Activated CD4-positive, alpha-beta memory T cell treated with anti-CD3 and anti-CD28 coated beads for 36 hours (primary cell): Measurements from ENCODE around the gene SLC35A3. TPM values are rescaled to one million over a fixed set of nuclear protein-coding genes. Genes with fewer than 3 reads are reported as not detected.
"Not testable (repeated sequence)": the region's sequence is repeated elsewhere in the genome, so short reads cannot be mapped to it uniquely, and the experiment has no call there.

Source experiments
- CTCF ChIA-PET: fragments of 350-600 bp; sonication (Branson Sonifier 250); formaldehyde crosslinking; loops from one replicate; lab custom pipeline; 2021; ENCODE audit warnings: antibody characterized with exemption, inconsistent platforms; lab: Charles Lee
- POLR2A ChIA-PET: fragments of 350-600 bp; sonication (Branson Sonifier 250); formaldehyde crosslinking; loops from one replicate; lab custom pipeline; 2021; ENCODE audit warnings: antibody characterized with exemption; lab: Charles Lee
- DNase-seq: peaks from one replicate; pipeline ENCODE4 v3.0.0-alpha.2; 2020
- H3K27ac Mint-ChIP-seq: one replicate; pipeline ENCODE4 v1.8.0; 2021; ENCODE audit warnings: mixed read lengths
- H3K27me3 Mint-ChIP-seq: one replicate; pipeline ENCODE4 v1.8.0; 2021; ENCODE audit warnings: mixed read lengths
- H3K36me3 Mint-ChIP-seq: one replicate; pipeline ENCODE4 v1.8.0; 2021; ENCODE audit warnings: mixed read lengths
- H3K4me1 Mint-ChIP-seq: one replicate; pipeline ENCODE4 v1.8.0; 2021; ENCODE audit warnings: low read depth, mixed read lengths
- H3K4me3 Mint-ChIP-seq: one replicate; pipeline ENCODE4 v1.8.0; 2021; ENCODE audit warnings: mild to moderate bottlenecking, mixed read lengths
- H3K9me3 Mint-ChIP-seq: one replicate; pipeline ENCODE4 v1.8.0; 2021; ENCODE audit warnings: mixed read lengths
- intact Hi-C: fragments of 100-400 bp; cut with micrococcal nuclease; formaldehyde crosslinking; loops from one replicate; pipeline ENCODE4 v1.15.1; 2023
- total RNA-seq, 2 experiments: library from RNA; stranded (reverse); gene quantifications; one replicate each; pipeline ENCODE4 v1.2.3, GENCODE V29; 2021

SLC35A3 gene
- total RNA-seq, 2 experiments from 2014 or later = 16.5 to 18.3 TPM

DNA sequence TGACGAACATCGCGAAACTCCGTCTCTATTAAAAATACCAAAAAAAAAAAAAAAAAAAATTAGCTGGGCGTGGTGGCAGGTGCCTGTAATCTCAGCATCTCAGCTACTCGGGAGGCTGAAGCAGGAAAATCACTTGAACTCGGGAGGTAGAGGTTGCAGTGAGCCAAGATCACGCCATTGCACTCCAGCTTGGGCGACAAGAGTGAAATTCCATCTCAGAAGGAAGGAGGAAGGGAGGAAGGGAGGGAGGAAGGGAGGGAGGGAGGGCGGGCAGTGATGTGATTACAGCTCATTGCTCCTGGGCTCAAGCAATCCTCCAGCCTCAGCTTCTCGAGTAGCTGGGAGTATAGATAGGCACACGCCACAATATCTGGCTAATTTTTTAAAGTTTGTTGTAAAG, 7.5 kb downstream of the SLC35A3 start:
- H3K27me3 Mint-ChIP-seq, CTCF ChIA-PET, H3K9me3 Mint-ChIP-seq, intact Hi-C loops, H3K4me3 Mint-ChIP-seq, DNase-seq, H3K36me3 Mint-ChIP-seq, H3K4me1 Mint-ChIP-seq, H3K27ac Mint-ChIP-seq: not testable (repeated sequence)
- POLR2A ChIA-PET = interaction anchor here (0.6 kb wide), 2 partner anchors 125 to 1238 kb away, joined by 4 read pairs; no protein-coding TSS in a partner anchor

DNA sequence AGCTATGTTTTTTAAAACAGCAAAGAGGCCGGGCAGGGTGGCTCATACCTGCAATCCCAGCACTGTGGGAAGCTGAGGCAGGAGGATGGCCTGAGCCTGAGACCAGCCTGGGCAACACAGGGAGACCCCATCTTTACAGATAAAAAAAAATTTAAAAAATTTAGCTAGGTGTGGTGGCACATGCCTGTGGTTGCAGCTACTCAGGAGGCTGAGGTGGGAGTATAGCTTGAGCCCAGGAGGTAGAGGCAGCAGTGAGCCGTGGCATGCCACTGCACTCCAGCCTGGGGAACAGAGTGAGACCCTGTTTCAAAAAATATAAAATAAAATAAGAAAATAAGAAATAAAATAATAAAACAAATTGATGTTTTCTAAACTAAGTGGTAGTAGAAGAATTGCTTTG, 8.4 kb downstream of the SLC35A3 start:
- H3K9me3 Mint-ChIP-seq = no peaks in the 10 kb centered on the region
- no peaks in the 10 kb centered on the region for H3K27me3 Mint-ChIP-seq
- H3K4me1 Mint-ChIP-seq = peaks cover 4% of the 10 kb centered on the region
- intact Hi-C loops = no loop called here
- H3K36me3 Mint-ChIP-seq = peaks cover 8% of the 10 kb centered on the region
- ChIA-PET POLR2A (interaction anchor here (0.6 kb wide), 1 partner anchor 126 kb away, joined by 4 read pairs; no protein-coding TSS in a partner anchor), CTCF (no interaction called here)
- no peak overlapping the region for H3K27ac Mint-ChIP-seq
- no peak overlapping the region for H3K4me3 Mint-ChIP-seq
- no peak for DNase-seq

DNA sequence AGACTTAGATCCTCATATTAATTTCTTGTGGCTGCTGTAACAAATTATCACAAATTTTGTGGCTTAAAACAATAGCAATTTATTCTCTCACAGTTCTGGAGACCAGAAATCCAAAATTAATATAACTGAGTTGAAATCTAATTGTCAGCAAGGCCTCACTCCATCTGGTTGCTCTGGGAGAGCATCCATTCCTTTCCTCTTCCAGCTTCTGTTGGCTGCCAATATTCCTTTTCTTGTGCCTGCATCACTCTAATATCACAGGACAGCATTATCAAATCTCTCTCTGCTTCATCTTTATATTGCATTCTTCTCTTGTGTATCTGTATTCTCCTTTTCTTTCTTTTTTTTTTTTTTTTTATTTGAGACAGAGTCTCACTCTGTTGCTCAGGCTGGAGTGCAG, 9.3 kb downstream of the SLC35A3 start:
- Mint-ChIP-seq H3K27me3 (no peaks in the 10 kb centered on the region), H3K4me3 (no peak overlapping the region), H3K27ac (no peak overlapping the region), H3K4me1 (peaks cover 4% of the 10 kb centered on the region), H3K9me3 (no peaks in the 10 kb centered on the region), H3K36me3 (peaks cover 8% of the 10 kb centered on the region)
- ChIA-PET POLR2A (no interaction called here), CTCF (no interaction called here)
- intact Hi-C loops = no loop called here
- no peak for DNase-seq

DNA sequence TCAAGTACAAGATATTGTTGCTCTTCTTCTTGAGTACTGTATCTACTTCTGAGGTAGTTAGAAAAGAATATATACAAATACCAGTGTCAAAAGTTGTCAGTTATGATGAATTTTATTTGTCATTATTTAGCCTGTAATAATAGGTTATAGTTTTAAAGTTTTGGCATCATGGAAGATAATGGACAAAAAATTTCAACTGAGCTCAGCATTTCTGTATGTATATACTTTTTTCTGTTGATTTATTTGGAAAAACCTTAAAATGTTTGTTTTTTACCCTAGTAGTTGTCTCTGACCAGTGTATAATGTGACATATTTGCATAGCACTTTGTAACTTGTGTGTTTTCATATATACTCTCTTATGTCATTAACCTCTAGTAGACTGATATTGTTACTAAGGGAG, 11.1 kb downstream of the SLC35A3 start:
- Mint-ChIP-seq H3K36me3 (peaks cover 9% of the 10 kb centered on the region), H3K4me3 (no peak overlapping the region), H3K27ac (no peak overlapping the region), H3K4me1 (peaks cover 6% of the 10 kb centered on the region), H3K27me3 (no peaks in the 10 kb centered on the region), H3K9me3 (peaks cover 8% of the 10 kb centered on the region)
- POLR2A ChIA-PET = no interaction called here
- intact Hi-C loops = no loop called here
- CTCF ChIA-PET = interaction anchor here (0.6 kb wide), 1 partner anchor 55 kb away, joined by 3 read pairs; no protein-coding TSS in a partner anchor
- DNase-seq = no peak

DNA sequence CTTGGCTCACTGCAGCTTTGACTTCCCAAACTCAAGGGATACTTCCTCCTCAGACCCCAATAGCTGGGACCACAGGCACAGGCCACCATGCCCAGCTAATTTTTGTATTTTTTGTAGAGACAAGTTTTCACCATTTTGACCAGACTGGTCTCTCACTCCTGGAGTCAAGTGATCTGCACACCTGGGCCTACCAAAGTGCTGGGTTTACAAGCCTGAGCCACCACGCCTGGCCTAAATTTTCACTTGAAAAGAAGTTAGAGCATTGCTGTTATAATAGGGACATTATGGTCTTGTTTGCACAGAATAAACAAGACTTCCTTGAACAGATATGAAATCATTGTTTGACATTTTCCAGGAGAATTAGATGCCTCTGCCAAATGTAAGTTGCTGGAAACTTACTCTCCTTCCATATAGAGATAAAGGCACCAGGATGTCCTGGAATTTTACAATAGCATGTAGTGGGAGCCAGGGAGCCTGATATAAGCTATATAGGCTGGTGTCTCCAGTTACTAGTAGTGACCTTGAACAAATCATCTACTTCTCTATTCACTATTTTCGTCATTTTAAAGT, 16.9 kb downstream of the SLC35A3 start:
- intact Hi-C loops = no loop called here
- H3K9me3 Mint-ChIP-seq = peaks cover 17% of the 10 kb centered on the region
- H3K27ac Mint-ChIP-seq = no peak overlapping the region
- no peak overlapping the region for H3K4me3 Mint-ChIP-seq
- no peaks in the 10 kb centered on the region for H3K27me3 Mint-ChIP-seq
- peaks cover 23% of the 10 kb centered on the region for H3K36me3 Mint-ChIP-seq
- ChIA-PET POLR2A (interaction anchor here (0.8 kb wide), 1 partner anchor 9 kb away, joined by 3 read pairs; no protein-coding TSS in a partner anchor), CTCF (interaction anchor here (1.5 kb wide), 1 partner anchor 23 kb away, joined by 3 read pairs; no protein-coding TSS in a partner anchor)
- H3K4me1 Mint-ChIP-seq = peaks cover 2% of the 10 kb centered on the region
- no peak for DNase-seq

DNA sequence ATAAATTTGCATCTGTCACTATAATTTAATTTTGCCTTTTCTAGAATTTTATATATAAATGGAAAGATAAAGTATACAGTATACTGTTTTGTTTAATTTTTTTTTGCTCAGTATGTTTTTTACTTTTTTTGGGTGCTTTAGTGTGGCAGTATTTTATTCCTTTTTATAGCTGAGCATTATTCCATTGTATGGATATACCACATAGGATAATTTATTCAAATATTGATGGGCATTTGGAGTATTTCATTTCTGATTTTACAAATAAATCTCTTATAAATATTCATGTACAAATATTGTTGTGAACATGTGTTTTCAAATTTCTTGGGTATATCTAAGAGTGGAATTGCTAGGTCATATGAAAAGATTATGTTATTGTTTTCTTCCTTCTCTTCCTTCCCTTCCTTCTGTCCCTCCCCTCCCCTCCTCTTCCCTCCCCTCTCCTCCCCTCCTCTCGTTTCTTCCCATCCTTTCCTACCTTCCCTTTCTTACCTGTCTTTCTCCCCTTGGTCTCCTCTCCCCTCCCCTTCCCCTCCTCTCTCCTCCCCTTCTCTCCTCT, 18.5 kb downstream of the SLC35A3 start:
- H3K27ac Mint-ChIP-seq = no peak overlapping the region
- H3K36me3 Mint-ChIP-seq = peaks cover 34% of the 10 kb centered on the region
- H3K4me3 Mint-ChIP-seq = no peak overlapping the region
- H3K9me3 Mint-ChIP-seq = peaks cover 25% of the 10 kb centered on the region
- H3K27me3 Mint-ChIP-seq = no peaks in the 10 kb centered on the region
- ChIA-PET CTCF (no interaction called here), POLR2A (no interaction called here)
- DNase-seq = no peak
- peaks cover 6% of the 10 kb centered on the region for H3K4me1 Mint-ChIP-seq
- intact Hi-C loops = no loop called here

DNA sequence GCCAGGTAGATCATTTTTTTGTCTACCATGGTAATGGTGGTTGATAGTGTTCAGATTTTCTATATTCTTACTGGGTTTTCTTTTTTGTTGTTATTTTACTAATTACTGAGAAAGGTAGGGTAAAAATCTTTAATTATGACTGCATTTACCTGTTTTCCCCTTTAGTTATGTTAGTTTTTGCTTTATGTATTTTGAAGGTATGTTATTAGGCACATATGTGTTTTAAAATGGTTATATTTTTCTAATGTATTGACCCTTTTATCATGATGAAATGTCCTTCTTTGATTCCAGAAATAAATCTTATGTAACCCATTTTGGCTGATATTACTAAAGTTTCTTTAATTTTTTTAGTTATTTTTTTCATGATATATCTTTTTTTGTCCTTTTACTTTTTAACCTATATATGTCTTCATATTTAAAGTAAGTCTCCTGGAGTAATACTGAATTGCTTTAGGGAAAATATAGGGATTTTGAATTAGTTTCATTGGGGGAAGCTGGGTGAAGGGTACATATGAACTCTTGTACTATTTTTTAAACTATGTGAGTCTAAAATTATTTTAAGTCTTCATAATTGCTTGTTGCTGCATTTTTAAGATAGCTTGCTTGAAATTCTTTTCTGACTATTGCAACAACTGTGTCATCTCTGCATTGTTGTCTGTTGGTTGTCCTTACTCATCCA, 22.4 kb downstream of the SLC35A3 start:
- CTCF ChIA-PET = no interaction called here
- intact Hi-C loops = no loop called here
- Mint-ChIP-seq H3K4me3 (no peak overlapping the region), H3K9me3 (peaks cover 16% of the 10 kb centered on the region), H3K4me1 (peaks cover 3% of the 10 kb centered on the region), H3K27ac (no peak overlapping the region), H3K27me3 (no peaks in the 10 kb centered on the region), H3K36me3 (peaks cover 42% of the 10 kb centered on the region)
- no peak for DNase-seq
- POLR2A ChIA-PET = no interaction called here

DNA sequence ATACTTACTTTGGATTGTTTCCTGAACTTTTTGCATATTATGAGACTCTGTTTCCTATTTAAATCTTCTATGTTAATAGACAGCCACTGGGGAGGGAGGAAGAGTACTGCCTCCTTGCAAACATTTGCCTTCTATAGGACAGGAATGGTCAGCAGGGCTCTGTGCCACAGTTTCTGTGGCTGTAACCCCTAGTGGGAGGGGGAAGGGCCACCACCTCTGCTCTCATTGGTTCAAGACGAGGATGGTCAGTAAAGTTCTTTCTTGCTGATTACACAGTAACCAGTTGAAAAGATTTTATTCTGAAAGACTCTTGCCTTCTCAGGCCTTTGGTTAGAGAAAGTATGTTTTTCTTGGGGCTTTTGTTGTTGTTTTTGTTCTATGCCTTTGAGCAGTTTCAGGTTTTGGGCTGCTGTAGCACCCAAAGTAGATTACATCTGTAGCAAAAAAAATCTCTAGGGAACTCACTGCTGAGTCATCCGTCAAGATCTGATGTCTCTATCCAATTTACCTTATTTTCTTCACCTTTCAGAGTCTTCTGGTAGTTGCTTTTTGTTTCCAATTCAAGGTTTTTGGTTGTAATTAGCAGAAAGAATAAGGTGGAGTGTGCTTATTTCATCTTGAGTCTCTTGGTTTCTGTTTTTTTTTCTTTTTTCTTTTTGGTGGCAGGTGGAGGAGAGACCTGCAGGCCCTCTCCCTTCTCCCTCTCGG, 23.1 kb downstream of the SLC35A3 start:
- peaks cover 16% of the 10 kb centered on the region for H3K9me3 Mint-ChIP-seq
- H3K27ac Mint-ChIP-seq = no peak overlapping the region
- no peaks in the 10 kb centered on the region for H3K27me3 Mint-ChIP-seq
- no peak overlapping the region for H3K4me3 Mint-ChIP-seq
- POLR2A ChIA-PET = no interaction called here
- CTCF ChIA-PET = no interaction called here
- intact Hi-C loops = no loop called here
- peaks cover 3% of the 10 kb centered on the region for H3K4me1 Mint-ChIP-seq
- DNase-seq = no peak
- peaks cover 42% of the 10 kb centered on the region for H3K36me3 Mint-ChIP-seq

DNA sequence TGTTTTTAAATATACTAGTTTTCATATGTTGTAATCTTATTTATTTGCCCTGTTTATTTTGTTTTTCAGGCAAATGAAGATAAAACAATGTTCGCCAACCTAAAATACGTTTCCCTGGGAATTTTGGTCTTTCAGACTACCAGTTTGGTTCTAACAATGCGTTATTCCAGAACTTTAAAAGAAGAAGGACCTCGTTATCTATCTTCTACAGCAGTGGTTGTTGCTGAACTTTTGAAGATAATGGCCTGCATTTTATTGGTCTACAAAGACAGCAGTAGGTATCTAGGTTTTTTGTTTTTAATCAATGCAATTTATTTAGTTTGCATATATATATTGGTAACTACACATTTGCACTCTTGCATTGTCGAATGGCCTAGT, 23.7 kb downstream of the SLC35A3 start:
- H3K4me3 Mint-ChIP-seq = no peak overlapping the region
- ChIA-PET CTCF (no interaction called here), POLR2A (no interaction called here)
- no peak overlapping the region for H3K27ac Mint-ChIP-seq
- H3K27me3 Mint-ChIP-seq = no peaks in the 10 kb centered on the region
- no peak for DNase-seq
- H3K9me3 Mint-ChIP-seq = peaks cover 16% of the 10 kb centered on the region
- intact Hi-C loops = no loop called here
- H3K36me3 Mint-ChIP-seq = peaks cover 42% of the 10 kb centered on the region
- peaks cover 3% of the 10 kb centered on the region for H3K4me1 Mint-ChIP-seq

DNA sequence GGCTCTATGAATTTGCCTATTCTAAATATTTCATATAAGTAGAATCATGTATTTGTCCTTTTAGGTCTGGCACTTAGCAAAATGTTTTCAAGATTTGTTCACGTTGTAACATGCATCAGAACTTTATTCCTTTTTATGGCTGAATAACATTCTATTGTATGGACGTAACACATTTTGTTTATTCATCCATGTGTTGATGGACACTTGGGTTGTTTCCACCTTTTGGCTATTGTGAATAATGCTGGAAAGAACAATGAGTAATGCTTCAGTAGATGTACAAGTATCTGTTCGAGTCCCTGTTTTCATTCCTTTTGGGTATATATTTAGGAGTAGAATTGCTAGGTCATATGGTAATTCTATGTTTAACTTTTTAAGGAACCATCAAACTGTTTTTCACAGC, 24.7 kb downstream of the SLC35A3 start:
- H3K36me3 Mint-ChIP-seq = peaks cover 42% of the 10 kb centered on the region
- H3K27me3 Mint-ChIP-seq = no peaks in the 10 kb centered on the region
- CTCF ChIA-PET = no interaction called here
- H3K27ac Mint-ChIP-seq = no peak overlapping the region
- peaks cover 3% of the 10 kb centered on the region for H3K4me1 Mint-ChIP-seq
- POLR2A ChIA-PET = no interaction called here
- H3K4me3 Mint-ChIP-seq = no peak overlapping the region
- H3K9me3 Mint-ChIP-seq = peaks cover 16% of the 10 kb centered on the region
- intact Hi-C loops = no loop called here
- no peak for DNase-seq

DNA sequence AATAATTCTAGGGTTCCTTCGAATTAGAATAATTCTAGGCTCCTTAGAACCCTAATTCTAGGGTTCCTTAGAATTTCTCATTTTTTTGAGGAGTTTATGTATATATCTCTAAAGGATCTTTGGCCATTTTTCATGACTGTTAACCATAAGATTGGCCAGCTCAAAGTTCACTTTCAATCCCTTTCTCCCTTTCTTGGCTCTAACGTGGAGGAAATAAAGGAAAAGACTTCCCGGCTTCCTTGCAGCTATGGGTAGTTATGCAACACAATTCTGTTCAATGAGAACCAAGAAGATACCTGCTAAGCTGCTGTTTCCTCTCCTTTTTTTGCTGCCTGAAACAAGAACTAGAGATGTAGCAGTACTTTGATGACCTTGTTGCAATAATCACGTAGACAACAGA, 27.2 kb downstream of the SLC35A3 start:
- Mint-ChIP-seq H3K27ac (no peak overlapping the region), H3K27me3 (no peaks in the 10 kb centered on the region), H3K9me3 (peaks cover 8% of the 10 kb centered on the region), H3K4me1 (peaks cover 3% of the 10 kb centered on the region), H3K4me3 (no peak overlapping the region), H3K36me3 (peaks cover 35% of the 10 kb centered on the region)
- POLR2A ChIA-PET = no interaction called here
- CTCF ChIA-PET = no interaction called here
- DNase-seq = no peak
- intact Hi-C loops = no loop called here

DNA sequence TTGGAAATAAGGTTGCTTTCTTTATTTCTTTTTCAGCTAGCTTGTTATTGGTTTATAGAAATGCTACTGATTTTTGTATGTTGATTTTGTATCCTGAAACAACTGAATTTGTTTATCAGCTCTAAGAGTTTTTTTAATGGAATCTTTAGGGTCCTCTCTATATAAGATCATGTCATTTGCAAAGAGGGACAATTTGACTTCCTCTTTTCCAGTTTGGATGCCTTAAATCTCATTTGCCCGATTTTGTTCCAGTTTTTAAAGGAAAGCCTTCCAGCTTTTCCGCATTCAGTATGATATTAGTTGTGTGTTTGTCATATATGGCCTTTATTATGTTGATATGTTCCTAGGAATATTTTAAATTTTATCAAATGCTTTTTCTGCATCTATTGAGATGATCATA, 31.7 kb downstream of the SLC35A3 start:
- ChIA-PET CTCF (no interaction called here), POLR2A (no interaction called here)
- Mint-ChIP-seq H3K27ac (no peak overlapping the region), H3K36me3 (peaks cover 41% of the 10 kb centered on the region), H3K27me3 (no peaks in the 10 kb centered on the region), H3K9me3 (peaks cover 15% of the 10 kb centered on the region), H3K4me1 (no peaks in the 10 kb centered on the region), H3K4me3 (no peak overlapping the region)
- intact Hi-C loops = no loop called here
- DNase-seq = no peak
